ENCODE results near the gene NEURL1.
"Not testable (repeated sequence)": the region's sequence is repeated elsewhere in the genome, so short reads cannot be mapped to it uniquely, and the experiment has no call there.

NEURL1 gene

GRCh38 chr10:103493916-103494877 is 692 bp downstream of the NEURL1 start:
- DNase-seq (ENCODE audit: low spot score) = no peak

GRCh38 chr10:103495321-103495720 is 1.8 kb downstream of the NEURL1 start:
- DNase-seq (ENCODE audit: low spot score) = no peak

- no peak for DNase-seq (ENCODE audit: low spot score)
Measured at GRCh38 chr10:103497161-103497915, 3.8 kb downstream of the NEURL1 start.

- no peak for DNase-seq (ENCODE audit: low spot score)
Measured at GRCh38 chr10:103498936-103499638, 5.6 kb downstream of the NEURL1 start.

- DNase-seq (ENCODE audit: low spot score) = no peak
Measured at GRCh38 chr10:103499881-103500280, 6.4 kb downstream of the NEURL1 start.

GRCh38 chr10:103500481-103500880 is 7.0 kb downstream of the NEURL1 start:
- DNase-seq (ENCODE audit: low spot score) = no peak

GRCh38 chr10:103501186-103501585 is 7.7 kb downstream of the NEURL1 start:
- DNase-seq (ENCODE audit: low spot score) = no peak

- peak; percentile 79 for DNase-seq (ENCODE audit: low spot score)
Measured at GRCh38 chr10:103502849-103503660, 9.6 kb downstream of the NEURL1 start.

GRCh38 chr10:103503777-103504176 is 10.3 kb downstream of the NEURL1 start:
- DNase-seq (ENCODE audit: low spot score) = not testable (repeated sequence)

GRCh38 chr10:103504181-103504783 is 10.8 kb downstream of the NEURL1 start:
- DNase-seq (ENCODE audit: low spot score) = no peak

- DNase-seq (ENCODE audit: low spot score) = no peak
Measured at GRCh38 chr10:103506061-103506460, 12.6 kb downstream of the NEURL1 start.

- DNase-seq (ENCODE audit: low spot score) = peak; percentile 91
Measured at GRCh38 chr10:103507235-103508191, 14.0 kb downstream of the NEURL1 start.

- no peak for DNase-seq (ENCODE audit: low spot score)
Measured at GRCh38 chr10:103510046-103510685, 16.7 kb downstream of the NEURL1 start.

- no peak for DNase-seq (ENCODE audit: low spot score)
Measured at GRCh38 chr10:103510791-103511752, 17.6 kb downstream of the NEURL1 start.

GRCh38 chr10:103512166-103512565 is 18.7 kb downstream of the NEURL1 start:
- no peak for DNase-seq (ENCODE audit: low spot score)

- DNase-seq (ENCODE audit: low spot score) = no peak
Measured at GRCh38 chr10:103512591-103513379, 19.3 kb downstream of the NEURL1 start.
